Fibroblast of lung (primary cell): ENCODE data around the gene LRRC52.

ENCODE experiments used
- CTCF ChIP-seq, 2 donors: IDR thresholded peaks in 1 of 2; conservative IDR thresholded peaks in 1 of 2; 1 replicate in 1 of 2; 2 replicates in 1 of 2; pipeline ENCODE4 v1.5.1; 2011 to 2012; ENCODE audit warnings: low read length in 2 of 2, control low read depth in 1 of 2, inconsistent platforms in 1 of 2, low read depth in 1 of 2, mild to moderate bottlenecking in 1 of 2
- EZH2 ChIP-seq: IDR thresholded peaks from 2 replicates; pipeline ENCODE4 v1.5.1; 2012; ENCODE audit warnings: low read length, control low read depth, mild to moderate bottlenecking; ENCODE audit errors: missing control alignments

GRCh38 chr1:165610866-165611265, 67.1 kb downstream of the LRRC52 start:
- no peak for TF ChIP-seq EZH2
- TF ChIP-seq CTCF (conservative IDR thresholded peaks at IDR 0.05 in 1 of 2, IDR thresholded peaks at IDR 0.05 in 1 of 2; ENCODE audit: low read depth in 1 of 2, low read length in 2 of 2), result no peak
